ENCODE data around the gene TANC1.

The TANC1 gene

DNA sequence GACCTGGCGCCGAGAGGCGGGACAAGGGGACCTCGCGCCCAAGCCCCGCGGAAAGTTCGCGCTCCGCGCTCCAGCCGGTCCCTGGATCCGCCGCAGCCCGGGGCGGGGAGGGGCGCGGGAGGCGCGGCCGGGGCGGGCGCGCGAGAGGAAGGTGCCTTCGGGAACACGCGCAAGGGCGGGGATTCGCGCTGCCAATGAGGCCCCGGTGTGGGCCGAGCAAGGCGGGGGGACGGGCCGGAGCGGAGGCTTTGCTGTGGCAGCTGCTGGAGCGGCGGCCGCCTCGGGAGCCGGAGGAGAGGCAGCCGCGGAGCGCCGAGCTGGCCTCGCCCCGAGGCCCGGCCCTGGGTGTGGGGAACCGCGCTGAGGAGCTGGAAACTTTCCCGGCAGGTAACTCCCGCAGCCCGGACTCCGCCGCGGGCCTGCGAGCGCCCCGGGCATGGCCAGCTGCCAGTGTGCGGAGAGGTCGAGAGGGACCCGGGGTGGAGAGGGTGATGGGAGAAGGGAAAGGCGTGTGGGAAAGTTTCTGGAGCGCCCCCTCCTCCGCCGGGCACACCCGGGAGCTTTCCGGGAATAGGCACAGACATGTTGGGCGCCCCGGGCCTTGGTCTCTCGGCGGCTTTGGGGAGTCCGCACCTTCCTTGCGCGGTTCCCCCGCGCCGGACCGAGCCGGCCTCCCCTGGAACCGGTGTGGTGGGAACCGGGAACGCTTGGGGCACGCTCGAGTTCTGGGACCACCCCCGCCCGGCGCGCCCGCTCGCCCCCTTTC lies at the start of gene TANC1:
Gene TANC1, plus strand, starts transcription at position 245 of the 766 bp plus-strand sequence. CDS start 97,271 bp downstream, outside the sequence.
- peak; percentile 95 for DNase-seq (ENCODE audit: low read depth)

DNA sequence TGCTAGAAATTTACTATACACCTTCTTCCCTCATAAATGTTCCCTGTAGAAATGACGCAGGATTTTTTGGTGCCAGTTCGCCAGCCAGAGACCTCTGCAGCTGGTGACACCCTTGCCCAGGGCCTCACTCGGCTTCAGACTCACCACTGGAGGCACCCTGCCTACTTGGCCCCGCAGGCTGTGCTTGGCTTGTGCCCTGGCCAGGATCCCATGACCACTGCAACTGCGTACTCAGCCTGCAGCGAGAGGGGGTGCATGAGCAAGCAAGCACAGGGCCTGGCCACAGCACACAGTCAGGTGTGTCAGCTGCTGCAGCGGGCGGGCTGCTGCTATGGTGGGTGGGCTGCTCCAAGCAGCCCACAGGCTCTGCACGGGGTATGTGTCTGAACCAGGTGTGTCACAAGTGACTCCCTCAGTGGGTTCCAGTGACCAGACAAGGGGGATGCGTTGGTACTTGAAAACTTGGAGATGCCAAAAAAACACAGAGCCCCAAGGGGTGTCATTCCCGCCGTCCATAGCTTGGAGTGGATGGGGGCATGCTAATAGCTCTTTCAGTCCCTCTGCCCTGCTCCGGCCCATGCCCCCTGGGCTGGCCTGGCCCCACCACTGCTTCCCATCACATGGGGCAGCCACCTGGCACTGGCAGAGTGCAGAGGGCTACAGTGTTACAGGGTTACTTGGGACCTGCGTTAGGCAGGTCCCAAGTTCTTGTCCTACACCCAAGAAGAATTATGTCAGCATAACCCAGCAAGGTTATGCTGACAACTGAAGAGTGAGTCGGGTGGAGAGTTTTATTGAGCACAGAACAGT lies 46.6 kb upstream of the TANC1 start:
- DNase-seq (ENCODE audit: low read depth) = no peak

DNA sequence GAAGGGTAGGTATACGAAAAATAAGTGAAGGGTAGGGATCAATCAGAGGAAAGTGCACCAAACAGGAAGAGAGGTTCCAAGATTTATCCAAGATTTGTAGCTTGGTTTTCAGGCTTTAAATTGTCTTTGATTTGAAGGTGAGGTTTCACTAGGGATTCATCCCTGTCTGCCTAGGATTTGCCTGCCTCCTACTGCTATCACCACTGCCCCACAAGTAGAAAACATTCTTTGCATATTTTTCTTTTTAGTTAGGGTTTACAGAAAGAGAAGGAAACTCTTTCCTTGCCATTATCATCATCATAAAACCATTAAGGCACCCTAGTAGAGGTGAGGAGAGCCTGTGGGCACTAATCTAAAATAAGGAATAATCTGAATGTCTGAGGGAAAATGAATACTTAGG lies 45.8 kb upstream of the TANC1 start:
- DNase-seq (ENCODE audit: low read depth) = no peak

DNA sequence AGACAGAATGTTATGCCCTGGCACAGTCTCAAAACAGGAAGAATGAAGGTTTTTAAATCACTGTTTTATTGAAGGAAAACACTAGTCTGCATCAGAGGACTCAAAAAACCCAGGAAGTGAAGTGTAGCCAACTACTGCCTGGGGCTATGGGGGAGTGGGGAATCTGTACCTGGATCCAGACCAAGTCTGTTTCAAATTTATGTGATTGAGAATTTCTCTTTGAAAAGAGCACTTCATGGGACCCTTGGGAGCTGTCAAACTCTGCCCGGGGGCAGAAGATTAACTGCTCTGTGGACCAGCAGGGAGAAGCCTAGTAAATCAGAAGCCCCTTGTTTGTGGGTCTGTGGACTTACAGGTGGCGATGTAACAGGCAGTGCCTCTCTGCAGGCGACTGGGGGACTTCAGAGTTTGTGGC lies 45.3 kb upstream of the TANC1 start:
- DNase-seq (ENCODE audit: low read depth) = peak; percentile 41

DNA sequence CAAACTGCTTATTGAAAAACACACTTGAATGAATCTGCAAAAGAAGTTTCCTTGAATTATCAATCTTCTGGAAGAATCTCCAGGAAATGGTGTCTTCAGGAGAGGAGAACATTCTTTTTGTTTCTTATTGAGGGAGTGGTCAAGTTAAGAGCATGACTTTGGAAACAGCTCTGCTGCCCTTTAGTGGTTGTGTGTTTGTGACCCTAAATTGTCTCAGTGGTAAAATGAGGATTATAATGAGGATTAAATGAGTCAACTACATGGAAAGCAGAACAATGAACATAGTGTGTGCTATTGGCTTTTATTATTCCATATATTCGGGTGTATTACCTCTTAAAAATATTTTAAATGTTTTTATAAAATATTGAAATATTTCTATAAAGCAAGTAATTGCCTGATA lies 44.8 kb upstream of the TANC1 start:
- DNase-seq (ENCODE audit: low read depth) = no peak

DNA sequence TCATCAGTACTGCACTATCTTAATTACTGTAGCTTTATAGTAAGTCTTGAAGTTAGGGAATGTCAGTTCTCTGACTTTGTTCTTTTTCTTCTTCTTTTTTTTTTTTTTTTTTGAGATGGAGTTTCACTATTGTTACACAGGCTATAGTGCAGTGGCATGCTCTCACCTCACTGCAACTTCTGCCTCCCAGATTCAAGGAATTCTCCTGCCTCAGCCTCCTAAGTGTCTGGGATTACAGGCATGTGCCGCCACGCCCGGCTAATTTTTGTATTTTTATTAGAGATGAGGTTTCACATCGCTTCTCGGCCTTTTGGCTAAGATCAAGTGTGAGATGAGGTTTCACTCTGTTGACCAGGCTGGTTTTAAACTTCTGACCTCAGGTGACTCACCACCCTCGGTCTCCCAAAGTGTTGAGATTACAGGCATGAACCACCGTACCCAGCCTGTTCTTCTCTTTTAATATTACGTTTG lies 41.9 kb upstream of the TANC1 start:
- peak; percentile 84 for DNase-seq (ENCODE audit: low read depth)

DNA sequence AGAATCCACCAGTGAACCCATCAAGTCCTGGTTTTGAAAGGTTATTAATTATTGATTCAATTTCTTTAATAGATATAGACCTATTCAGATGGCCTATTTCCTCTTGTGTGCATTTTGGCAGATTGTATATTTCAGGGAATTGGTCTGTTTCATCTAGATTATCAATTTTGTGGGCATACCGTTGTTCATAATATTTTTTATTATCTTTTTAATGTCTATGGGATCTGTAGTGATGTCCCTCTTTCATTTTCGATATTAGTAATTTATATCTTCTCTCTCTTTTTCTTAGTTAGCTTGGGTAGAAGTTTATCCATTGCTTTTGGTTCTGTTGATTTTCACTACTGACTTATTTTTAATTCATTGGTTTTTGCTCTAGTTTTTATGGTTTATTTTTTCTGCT lies 39.9 kb upstream of the TANC1 start:
- DNase-seq (ENCODE audit: low read depth) = no peak

DNA sequence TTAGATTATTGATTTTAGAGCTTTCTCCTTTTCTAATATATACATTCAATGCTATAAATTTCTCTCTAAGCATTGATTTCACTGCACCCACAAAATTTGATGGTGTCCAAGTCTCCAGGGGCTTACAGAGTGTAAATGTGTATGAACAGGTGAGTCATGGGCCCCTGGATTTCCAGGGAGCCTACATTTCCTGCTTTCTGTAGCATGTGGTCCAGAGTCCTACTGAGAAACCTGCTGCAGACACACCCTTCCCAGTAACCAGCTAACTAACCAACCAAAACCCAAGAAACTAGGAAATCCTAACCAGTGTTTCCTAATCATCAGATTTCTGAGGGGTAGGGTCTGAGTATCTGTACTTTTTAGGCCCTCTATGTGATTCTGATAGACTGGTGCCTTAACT lies 39.5 kb upstream of the TANC1 start:
- DNase-seq (ENCODE audit: low read depth) = peak; percentile 23

DNA sequence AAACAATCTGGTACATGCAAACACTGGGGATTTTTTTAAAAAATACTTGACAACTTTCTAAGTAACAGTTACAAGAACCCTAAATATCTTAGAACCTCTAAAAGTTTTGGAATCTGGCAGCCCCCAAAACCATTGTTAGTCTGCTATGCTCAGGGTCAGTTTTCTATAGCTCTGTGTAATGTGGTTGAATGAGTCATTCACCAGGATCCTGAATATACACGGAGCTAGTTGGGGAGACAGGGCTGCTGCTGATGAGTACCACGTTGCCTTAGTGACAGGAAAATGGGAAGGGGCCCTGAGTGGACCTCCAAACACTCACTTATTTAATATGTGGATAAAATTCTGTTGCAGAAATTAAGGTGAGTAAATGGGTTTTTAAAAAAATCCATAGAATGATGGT lies 36.9 kb upstream of the TANC1 start:
- peak; percentile 86 for DNase-seq (ENCODE audit: low read depth)

DNA sequence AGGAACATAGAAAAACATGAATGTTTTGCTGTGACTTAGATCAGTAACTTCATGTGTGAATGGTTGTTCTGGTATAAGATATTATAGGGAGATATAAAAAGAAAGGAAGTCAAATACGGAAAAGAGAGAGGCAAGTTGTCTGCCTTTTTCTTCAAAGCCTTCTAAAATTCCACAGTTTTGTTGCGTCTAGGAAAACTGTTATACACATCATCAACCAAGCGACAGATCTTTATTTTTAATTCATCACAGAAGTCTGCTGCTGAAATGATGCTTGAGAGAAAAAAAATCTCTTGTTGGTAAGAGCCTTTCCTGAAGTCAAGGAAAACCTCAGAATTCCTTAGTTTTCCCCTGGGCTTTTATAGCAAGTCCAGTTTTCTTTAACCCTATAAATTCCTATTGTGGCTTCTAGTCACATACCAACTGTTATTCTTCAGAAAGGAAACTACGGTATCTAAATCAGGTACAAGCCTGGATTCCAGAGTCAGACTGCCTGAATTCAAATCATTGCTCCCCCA lies 36.3 kb upstream of the TANC1 start:
- peak; percentile 8 for DNase-seq (ENCODE audit: low read depth)

DNA sequence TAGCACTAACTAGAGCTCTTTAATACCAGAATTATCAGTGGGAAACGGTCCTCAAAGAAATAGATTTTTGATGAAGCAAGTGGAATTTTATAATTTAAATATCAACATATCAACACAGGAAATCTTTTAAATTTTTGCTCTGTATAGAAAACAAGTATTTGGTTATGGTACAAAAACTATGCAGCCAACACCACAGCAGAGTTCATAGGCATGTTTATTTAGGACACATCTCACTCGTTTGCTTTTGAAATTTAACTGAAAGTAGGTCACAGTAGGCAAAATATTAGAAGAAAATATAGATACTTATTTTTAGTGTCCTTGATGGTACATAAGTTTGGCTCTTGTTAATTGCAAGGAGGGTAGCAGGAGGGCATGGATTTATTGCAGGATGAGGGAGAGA lies 34.3 kb upstream of the TANC1 start:
- DNase-seq (ENCODE audit: low read depth) = no peak

DNA sequence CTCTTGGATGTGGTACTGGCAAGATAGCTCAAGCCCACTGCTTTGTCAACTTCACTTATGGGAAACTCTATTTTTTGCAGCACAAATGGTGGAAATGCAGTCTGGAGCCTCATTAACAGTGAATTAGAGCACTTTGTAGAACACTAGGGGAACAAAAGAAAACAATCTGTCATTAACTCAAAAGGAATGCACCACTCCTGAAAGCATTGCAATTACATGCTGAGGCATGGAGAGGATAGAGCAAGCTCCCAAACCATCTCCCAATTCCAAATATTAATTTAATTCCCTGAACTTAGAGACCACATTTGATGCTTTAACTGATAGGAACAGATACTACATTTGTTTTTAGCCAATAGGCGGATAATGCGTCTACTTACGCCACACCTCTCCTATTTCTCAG lies 32.8 kb upstream of the TANC1 start:
- no peak for DNase-seq (ENCODE audit: low read depth)

DNA sequence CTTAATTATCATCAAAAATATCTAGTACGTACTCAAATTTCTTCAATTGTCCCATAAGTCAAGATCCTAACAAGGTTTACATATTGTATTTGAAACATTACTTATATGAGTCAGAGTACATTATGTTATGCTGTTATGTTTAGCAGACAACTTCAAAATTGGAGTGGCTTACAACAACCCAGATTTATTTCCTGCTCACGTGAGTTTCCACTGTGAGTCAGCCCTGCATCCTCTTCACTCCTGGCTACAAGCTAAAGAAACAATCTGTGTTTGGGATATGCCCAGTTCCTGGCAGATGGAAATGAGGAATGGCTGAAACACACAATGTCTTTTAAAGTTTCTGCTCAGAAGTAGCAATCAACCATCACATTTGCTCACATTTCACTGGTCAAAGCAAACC lies 31.5 kb upstream of the TANC1 start:
- DNase-seq (ENCODE audit: low read depth) = peak; percentile 90

DNA sequence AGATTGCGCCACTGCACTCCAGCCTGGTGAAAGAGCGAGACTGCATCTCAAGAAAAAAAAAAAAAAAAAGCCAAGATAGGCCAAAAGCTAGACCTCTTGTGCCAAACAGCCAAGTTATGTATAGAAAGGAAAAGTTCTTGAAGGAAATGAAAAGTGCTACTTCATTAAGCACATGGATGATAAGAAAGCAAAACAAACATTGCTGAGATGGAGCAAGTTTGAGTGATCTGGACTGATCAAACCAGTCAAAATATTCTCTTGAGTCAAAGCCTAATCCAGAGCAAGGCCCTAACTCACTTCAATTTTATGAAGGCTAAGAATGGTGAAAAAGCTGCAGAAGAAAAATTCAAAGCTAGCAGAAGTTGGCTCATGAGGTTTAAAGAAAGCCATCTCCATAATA lies 28.1 kb upstream of the TANC1 start:
- DNase-seq (ENCODE audit: low read depth) = no peak

DNA sequence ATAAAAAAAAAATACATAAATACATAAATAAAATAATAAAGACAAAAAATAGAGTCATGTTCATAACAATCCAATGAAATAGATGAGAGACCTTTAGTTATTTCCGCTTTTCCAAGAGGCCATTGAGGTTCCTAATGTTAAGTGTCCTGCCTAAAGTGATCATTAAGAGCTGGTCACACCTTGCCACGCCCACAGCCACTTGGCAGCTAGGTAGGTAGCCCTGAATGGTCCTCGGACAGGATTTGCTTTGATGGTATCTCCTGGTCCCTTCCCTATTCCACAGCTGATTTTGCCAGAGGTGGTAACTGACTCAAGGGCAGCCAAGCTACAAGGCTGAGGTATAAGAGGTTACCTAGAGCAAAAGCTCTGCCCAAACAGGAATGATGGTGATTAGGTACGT lies 24.5 kb upstream of the TANC1 start:
- DNase-seq (ENCODE audit: low read depth) = no peak

DNA sequence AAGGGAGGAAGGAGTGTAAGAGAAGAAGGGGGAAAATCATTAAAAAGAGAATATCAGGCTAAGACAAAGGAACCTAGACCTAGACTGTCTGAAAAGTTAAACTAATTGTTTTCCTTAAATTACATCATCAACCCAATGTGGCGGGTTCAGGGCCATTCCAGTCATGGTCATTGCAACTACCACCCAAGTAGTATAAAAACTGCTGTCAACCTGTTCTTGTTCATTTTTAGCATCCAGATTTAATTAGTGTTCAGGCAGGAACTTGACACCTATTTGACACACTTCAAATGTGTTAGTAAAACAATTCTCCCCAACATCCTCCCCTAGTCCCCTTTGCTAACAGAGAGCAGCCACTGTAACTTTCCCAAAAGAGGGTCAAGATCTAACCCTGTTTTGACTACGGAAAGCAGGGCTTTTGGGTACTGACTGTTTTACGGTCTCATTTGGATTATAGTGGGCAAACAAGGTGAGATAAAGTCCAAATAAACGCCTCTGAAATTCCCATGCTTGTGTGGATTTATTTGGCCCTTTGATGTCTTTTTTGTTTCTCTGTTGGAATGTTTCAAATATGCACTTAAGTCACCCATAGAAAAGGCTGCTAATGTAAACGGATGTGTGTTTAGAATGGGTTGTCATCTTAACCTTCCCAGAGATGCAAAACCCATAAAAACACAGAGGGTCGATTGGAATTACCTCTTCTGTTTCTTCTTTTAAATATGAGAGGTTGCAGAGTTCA lies 19.3 kb upstream of the TANC1 start:
- no peak for DNase-seq (ENCODE audit: low read depth)

DNA sequence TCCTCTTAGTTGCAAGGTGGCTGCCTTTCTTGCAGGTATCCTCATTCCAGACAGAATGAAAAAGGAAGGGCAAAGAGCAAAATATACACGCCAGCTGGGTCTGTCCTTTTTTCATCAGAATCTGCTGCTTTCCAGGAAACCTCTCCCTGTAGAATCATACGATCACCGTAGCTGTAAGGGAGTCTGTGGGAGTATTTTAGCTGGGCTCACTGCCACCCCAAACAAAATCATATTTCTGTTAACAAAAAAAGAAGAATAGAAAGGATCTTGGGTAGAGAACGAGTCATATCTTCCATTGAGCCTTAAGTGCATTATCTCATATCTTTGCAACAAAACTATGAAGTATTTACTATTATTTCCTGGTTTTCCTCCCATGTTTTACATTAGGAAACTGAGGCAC lies 15.0 kb upstream of the TANC1 start:
- no peak for DNase-seq (ENCODE audit: low read depth)

DNA sequence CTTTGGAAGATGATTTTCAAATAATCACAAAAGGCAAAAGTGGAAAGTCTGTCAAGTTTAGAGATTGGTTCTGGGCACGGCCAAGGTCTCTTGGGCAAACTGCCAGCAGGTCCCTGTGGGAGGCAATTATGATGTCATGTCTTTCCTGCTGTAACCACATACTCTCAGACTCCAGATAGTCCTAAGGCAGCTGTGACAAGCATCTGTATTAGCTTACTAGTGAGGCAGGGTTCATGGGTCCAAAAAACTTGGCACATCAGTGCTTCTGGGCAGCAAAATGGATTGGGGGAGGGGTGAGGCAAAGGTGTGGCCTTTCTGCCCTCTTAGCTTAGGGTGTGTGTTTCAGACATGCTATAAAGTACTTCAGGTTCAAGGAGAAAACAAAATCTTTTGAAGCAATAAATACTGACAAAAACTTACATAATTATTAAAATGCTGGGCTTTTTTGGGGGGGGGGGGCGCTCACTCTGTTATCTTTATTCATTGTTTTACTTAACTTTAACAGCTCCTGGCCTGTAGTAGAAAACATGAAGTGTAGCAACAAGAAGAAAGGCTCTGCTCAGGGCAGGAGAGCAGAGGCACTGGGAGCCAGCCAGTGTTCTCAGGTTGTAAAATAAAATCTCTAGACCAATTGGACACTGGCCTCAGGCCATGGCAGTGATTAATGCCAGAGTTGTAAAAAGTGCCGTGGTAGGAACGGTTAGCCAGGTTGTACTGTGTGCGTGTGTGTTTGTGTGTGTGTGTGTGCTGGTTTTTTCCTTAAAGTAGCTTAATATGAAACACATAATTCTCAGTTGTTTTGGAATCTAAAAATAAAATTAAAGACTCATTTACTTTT lies 14.3 kb upstream of the TANC1 start:
- peak; percentile 76 for DNase-seq (ENCODE audit: low read depth)

DNA sequence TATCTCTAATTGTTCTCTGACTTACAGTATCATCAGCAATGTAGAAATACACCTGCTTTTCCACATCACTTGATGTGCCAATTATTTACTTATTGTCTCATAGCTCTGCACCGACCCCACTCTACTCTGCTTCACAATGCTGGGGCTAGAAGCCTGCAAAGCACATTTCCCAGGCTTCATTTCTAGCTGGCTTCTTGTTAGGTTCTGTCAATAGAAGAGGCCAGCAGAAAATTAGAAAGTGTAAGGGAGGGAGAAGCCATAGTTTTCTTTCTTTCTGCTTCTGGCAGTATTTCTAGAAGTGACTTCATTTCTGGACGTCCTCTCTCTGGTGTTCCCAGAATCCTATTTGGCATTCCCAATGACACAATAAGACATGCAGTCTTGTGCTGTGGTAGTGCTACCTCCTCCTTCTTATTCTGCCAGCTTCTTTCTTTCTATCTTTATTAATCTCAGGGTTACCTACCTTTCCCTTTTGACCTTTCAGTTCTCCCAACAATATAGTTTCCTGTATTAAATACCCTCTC lies 12.5 kb upstream of the TANC1 start:
- DNase-seq (ENCODE audit: low read depth) = no peak

DNA sequence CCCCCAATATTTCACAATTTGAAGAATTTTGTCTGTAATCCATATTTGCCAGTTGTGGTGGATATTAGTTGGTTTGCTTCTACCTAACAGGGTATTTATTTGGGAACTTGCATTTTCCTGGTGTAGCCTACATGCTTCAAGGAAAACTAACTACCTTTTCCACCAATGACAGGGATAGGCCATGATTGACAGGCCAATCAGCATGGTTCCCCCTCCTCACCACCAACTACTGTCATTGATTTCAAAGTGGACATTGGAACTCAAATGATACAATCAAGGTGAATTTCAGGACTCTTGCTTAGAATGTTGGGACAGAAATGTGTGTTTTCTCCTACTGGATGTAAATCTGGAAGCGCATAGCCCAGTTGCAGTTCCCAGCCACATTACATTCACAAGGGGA lies 10.1 kb upstream of the TANC1 start:
- DNase-seq (ENCODE audit: low read depth) = no peak

DNA sequence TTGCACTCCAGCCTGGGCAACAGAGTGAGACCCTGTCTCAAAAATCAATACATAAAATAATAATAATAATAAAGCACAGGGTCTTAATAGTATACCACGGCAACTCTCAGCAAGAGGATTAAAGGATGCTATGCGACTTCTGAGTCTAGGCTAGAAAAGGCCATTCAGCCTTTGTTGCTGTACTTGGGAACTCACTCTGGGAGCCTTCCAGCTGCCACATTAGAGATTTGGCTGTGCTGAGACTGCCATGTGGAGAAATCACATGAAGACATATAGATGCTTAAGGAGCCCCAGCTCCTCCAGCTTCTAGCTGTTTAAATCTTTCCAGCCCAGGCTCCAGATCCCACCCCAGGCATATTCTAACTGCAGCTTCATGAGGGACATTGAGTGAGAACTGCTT lies 8.2 kb upstream of the TANC1 start:
- DNase-seq (ENCODE audit: low read depth) = no peak
